ENCODE measurements around the gene CSDE1. TPM values are rescaled to one million over a fixed set of nuclear protein-coding genes. Genes with fewer than 3 reads are reported as not detected.

CSDE1 gene
- total and polyA plus RNA-seq, 2 experiments from 2014 or later: 190 to 512 TPM

- Histone ChIP-seq H3K27ac (peak overlapping the region; percentile 54), H3K27me3 (no peaks in the 10 kb centered on the region), H3K36me3 (peaks cover 24% of the 10 kb centered on the region), H3K9me3 (ENCODE audit: low read depth) (no peaks in the 10 kb centered on the region), H3K4me3 (no peak overlapping the region), H3K4me1 (ENCODE audit: low read depth) (peaks cover 52% of the 10 kb centered on the region)
- TF ChIP-seq CTCF (IDR thresholded peaks at IDR 0.05; ENCODE audit: low read depth, low read length): no peak
- DNase-seq (ENCODE audit: low read depth in 1 of 2, low spot score in 1 of 2): no peak
Observed at GRCh38 chr1:114753143-114753542, 4.6 kb downstream of the CSDE1 start.

GRCh38 chr1:114750780-114751179 lies 7.0 kb downstream of the CSDE1 start:
- H3K27me3 ChIP-seq: no peaks in the 10 kb centered on the region
- no peak for TF ChIP-seq CTCF (IDR thresholded peaks at IDR 0.05; ENCODE audit: low read depth, low read length)
- no peak for DNase-seq (ENCODE audit: low read depth in 1 of 2, low spot score in 1 of 2)
- H3K4me3 ChIP-seq: no peak overlapping the region
- H3K27ac ChIP-seq: no peak overlapping the region
- peaks cover 46% of the 10 kb centered on the region for H3K4me1 ChIP-seq (ENCODE audit: low read depth)
- H3K9me3 ChIP-seq (ENCODE audit: low read depth): no peaks in the 10 kb centered on the region
- peaks cover 34% of the 10 kb centered on the region for H3K36me3 ChIP-seq

- Histone ChIP-seq H3K4me1 (ENCODE audit: low read depth) (peaks cover 38% of the 10 kb centered on the region), H3K36me3 (peaks cover 36% of the 10 kb centered on the region), H3K4me3 (no peak overlapping the region), H3K9me3 (ENCODE audit: low read depth) (no peaks in the 10 kb centered on the region), H3K27ac (peak overlapping the region; percentile 32), H3K27me3 (no peaks in the 10 kb centered on the region)
- TF ChIP-seq CTCF (IDR thresholded peaks at IDR 0.05; ENCODE audit: low read depth, low read length): no peak
- DNase-seq (ENCODE audit: low read depth in 1 of 2, low spot score in 1 of 2): no peak
Observed at GRCh38 chr1:114749835-114750234, 7.9 kb downstream of the CSDE1 start.

- Histone ChIP-seq H3K4me3 (no peak overlapping the region), H3K9me3 (ENCODE audit: low read depth) (no peaks in the 10 kb centered on the region), H3K27ac (no peak overlapping the region), H3K27me3 (no peaks in the 10 kb centered on the region), H3K36me3 (peaks cover 39% of the 10 kb centered on the region), H3K4me1 (ENCODE audit: low read depth) (peaks cover 17% of the 10 kb centered on the region)
- no peak for TF ChIP-seq CTCF (IDR thresholded peaks at IDR 0.05; ENCODE audit: low read depth, low read length)
- no peak for DNase-seq (ENCODE audit: low read depth in 1 of 2, low spot score in 1 of 2)
Observed at GRCh38 chr1:114746450-114747121, 11.2 kb downstream of the CSDE1 start.

GRCh38 chr1:114745291-114745690 lies 12.5 kb downstream of the CSDE1 start:
- peaks cover 8% of the 10 kb centered on the region for H3K4me1 ChIP-seq (ENCODE audit: low read depth)
- H3K9me3 ChIP-seq (ENCODE audit: low read depth): no peaks in the 10 kb centered on the region
- H3K36me3 ChIP-seq: peaks cover 39% of the 10 kb centered on the region
- H3K27me3 ChIP-seq: no peaks in the 10 kb centered on the region
- TF ChIP-seq CTCF (IDR thresholded peaks at IDR 0.05; ENCODE audit: low read depth, low read length): no peak
- DNase-seq (ENCODE audit: low read depth in 1 of 2, low spot score in 1 of 2): no peak
- no peak overlapping the region for H3K4me3 ChIP-seq
- no peak overlapping the region for H3K27ac ChIP-seq

All from cardiac muscle cell (in vitro differentiated cells and primary cell).